Measurements from ENCODE around the gene DPP9.
A peak's percentile ranks its signal among the peaks of the same experiment; 100 is the strongest.

DPP9 gene

GRCh38 chr19:4633140-4633967, 90.3 kb downstream of the DPP9 start:
- DNase-seq (ENCODE audit: extremely low spot score) = peak; percentile 76
- no peak for TF ChIP-seq L3MBTL2 (conservative IDR thresholded peaks at IDR 0.05)
- 0 out of 2 replicates have a peak, but pooled peaks have one; percentile 30 for TF ChIP-seq FOXM1 (IDR thresholded peaks at IDR 0.05; ENCODE audit: borderline replicate concordance)
- TF ChIP-seq BHLHE40 (IDR thresholded peaks at IDR 0.05; ENCODE audit: borderline replicate concordance) = no peak
- CTCF ChIA-PET = interaction anchor here (0.6 to 2.9 kb wide), 12 partner anchors 9 to 66 kb away, joined by 3 to 21 read pairs (median 4); no protein-coding TSS in a partner anchor
- POLR2A ChIA-PET = no interaction called here

Data from HEK293T (cell line).